ENCODE measurements around the gene XPR1.

Gene XPR1

DNA sequence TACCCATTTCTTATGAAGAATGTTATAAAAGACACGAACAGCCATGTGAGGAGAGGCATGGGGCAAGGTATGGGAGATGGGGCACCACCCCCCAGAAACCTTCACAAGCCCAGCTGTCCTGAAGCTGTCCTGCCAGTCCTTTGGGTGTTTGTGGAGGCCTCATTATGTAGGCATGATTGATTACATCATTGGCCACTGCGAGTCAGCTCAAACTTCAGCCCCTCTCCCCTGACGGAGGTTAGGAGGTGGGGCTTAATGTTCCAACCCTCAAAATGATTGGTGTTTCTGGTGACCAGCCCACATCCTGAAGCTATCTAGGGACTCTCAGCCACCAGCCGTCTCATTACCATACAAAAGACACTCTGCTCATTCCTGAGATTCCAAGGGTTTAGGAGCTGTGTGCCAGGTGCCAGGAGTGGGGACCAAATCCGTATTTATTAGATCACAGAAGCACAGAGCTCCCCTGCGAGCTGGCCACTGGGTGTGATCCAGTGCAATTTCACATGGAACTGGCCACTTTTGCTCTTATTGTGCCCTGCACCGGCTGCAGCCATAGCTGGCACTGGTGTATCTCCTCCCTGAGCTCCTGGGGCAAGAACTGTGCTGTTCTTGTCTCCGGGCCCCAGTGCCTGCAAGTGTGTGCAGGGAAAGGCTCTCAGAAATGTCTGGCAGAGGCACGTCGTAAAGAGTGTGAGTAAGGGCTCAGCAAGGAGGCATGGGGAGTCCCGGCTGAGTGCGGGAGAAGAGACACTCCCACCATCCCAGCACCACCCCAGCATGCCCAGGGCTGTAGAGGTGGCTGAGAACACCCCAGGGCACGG lies 291.4 kb downstream of the XPR1 start:
- H3K4me3 ChIP-seq (ENCODE audit: low read length), result no peak overlapping the region
- peak; percentile 50 for DNase-seq (ENCODE audit: low read depth)
- TF ChIP-seq, protein P1, sequence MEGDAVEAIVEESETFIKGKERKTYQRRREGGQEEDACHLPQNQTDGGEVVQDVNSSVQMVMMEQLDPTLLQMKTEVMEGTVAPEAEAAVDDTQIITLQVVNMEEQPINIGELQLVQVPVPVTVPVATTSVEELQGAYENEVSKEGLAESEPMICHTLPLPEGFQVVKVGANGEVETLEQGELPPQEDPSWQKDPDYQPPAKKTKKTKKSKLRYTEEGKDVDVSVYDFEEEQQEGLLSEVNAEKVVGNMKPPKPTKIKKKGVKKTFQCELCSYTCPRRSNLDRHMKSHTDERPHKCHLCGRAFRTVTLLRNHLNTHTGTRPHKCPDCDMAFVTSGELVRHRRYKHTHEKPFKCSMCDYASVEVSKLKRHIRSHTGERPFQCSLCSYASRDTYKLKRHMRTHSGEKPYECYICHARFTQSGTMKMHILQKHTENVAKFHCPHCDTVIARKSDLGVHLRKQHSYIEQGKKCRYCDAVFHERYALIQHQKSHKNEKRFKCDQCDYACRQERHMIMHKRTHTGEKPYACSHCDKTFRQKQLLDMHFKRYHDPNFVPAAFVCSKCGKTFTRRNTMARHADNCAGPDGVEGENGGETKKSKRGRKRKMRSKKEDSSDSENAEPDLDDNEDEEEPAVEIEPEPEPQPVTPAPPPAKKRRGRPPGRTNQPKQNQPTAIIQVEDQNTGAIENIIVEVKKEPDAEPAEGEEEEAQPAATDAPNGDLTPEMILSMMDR (IDR thresholded peaks at IDR 0.05; ENCODE audit: insufficient read depth, low read depth, low read length, missing control alignments), result no peak

DNA sequence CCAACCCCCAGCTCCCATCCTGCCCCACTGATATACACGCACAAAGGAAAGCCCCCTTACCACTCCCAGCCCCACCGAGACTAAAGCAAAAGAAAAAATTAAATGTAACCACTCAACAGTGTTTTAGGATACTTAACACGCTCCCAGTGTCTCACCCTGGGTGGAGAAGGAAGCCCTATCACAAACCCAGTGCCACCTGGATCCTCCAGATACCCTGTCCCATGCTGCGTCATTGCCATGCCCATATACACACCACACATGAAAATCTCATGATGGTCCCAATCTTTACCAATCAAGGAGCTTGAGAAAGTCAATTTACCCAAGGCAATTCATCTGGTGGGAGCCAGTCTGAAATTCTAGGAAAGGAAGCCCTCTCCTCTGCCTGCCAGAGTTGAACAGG lies 292.1 kb downstream of the XPR1 start:
- H3K4me3 ChIP-seq (ENCODE audit: low read length), result no peak overlapping the region
- DNase-seq (ENCODE audit: low read depth), result no peak
- TF ChIP-seq, protein P1 (IDR thresholded peaks at IDR 0.05; ENCODE audit: insufficient read depth, low read depth, low read length, missing control alignments), result no peak

DNA sequence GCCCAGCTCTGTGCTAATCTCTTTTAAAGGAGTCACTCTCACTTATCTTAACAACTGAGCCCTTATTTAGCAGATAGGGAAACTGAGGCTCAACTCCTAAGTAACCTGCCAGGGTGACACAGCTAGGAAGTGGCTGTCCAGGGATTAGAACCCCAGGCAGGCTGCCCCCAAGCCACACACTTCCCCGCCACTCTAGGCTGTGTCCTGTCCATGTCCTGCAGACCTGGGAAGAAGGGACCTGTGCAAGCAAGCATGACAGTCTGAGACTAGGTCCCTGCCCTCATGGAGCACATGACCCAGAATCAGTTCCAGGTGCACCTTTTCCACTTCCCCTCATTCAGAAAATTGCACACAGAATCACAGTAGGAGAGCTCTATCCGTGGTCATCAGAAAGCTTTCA lies 293.1 kb downstream of the XPR1 start:
- no peak for DNase-seq (ENCODE audit: low read depth)
- TF ChIP-seq, protein P1 (IDR thresholded peaks at IDR 0.05; ENCODE audit: insufficient read depth, low read depth, low read length, missing control alignments), result no peak
- no peak overlapping the region for H3K4me3 ChIP-seq (ENCODE audit: low read length)

DNA sequence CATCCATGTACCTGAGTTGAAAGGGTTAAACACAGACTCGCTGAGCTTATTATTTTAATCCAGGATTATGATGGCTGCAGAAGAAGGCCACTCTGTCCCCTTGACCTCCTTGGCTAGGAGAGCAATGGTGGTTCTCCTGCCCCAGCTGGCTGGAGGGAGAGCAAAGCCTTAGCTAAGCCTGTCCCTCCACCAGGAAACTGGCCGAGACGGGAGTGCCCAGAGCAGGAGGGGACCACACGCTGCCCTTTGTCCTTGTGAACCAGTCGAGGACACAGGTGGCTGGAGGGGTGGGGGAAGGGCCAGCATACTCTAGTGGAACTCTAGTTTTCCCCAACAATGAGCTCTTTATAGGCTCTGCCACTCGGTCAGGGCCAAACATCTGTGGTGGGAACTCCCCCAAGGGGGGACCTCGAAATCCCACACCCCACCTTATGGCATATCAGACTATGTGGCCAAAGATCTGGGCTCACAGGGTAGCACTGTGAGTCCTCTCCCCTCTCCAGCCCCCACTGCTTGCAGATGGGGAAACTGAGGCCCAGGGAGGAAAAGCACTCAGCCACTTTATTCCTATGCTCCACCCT lies 293.7 kb downstream of the XPR1 start:
- no peak overlapping the region for H3K4me3 ChIP-seq (ENCODE audit: low read length)
- TF ChIP-seq, protein P1 (IDR thresholded peaks at IDR 0.05; ENCODE audit: insufficient read depth, low read depth, low read length, missing control alignments), result no peak
- no peak for DNase-seq (ENCODE audit: low read depth)

DNA sequence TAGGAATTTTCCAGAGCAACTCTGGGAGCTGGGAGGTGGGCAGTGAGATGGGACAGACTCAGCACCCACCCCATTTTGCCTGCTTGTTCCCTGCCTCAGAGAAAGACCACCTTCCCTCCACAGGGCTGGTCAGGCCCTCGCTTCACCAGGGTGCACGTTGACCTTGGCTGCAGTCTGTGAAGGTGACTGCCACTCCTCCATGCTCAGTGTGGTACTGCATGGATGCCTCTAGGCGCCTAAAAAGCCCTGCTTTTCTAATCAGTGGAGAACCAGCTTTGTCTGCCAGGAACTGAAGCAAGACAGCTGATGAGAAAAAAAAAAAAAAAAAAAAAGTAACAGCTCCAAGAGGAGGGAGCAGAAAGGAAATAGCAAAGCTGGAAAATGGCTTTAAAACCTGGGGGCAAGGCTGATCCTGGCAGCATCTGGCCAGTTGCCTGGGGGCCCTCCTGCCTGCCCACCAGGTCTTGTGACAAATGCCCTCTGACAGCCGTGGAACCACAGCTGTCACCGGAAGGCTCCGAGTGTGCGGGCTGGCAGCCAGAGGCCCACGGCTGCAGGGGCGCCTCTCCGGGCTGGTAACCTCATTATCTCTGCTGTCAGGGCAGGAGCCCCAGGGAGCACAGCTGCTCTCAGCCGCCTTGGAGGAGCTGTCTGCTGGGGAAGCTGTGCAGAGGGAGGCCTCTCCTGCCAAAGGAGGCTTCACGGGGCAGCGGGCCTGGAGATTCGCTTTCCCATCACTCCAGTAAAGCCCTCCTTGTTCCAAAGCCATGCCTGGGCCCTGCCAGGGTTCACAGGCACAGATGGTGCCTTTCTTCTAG lies 294.6 kb downstream of the XPR1 start:
- DNase-seq (ENCODE audit: low read depth), result no peak
- TF ChIP-seq, protein P1 (IDR thresholded peaks at IDR 0.05; ENCODE audit: insufficient read depth, low read depth, low read length, missing control alignments), result no peak

DNA sequence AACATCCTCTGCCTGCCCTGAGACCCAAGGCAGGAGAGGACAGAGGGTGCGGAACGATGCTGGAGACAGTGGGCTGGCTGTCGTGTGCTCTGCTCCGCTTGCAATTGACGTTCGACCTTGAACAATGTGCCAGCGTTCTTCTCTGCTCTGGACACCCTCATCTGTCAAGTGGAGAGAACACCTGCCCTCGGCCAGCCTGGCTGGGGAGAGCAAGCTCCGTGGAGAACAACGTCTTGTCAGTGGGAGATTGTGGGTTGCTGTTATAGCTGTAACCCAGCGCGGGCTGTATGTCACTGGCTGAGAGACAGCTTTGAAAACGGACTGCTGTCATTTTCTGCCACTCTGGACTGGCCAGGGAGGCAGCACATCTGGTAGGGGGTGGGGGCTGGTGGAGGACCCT lies 295.5 kb downstream of the XPR1 start:
- no peak overlapping the region for H3K4me3 ChIP-seq (ENCODE audit: low read length)
- no peak for DNase-seq (ENCODE audit: low read depth)
- TF ChIP-seq, protein P1 (IDR thresholded peaks at IDR 0.05; ENCODE audit: insufficient read depth, low read depth, low read length, missing control alignments), result no peak

More for the DNA sequence above, 294.6 kb downstream of the XPR1 start:
- H3K4me3 ChIP-seq (ENCODE audit: low read length), result no peak overlapping the region

Measured in epithelial cell of esophagus (primary cell).